Neural cell (in vitro differentiated cells): ENCODE measurements around the gene EXOC4. TPM values are rescaled to one million over a fixed set of nuclear protein-coding genes. Genes with fewer than 3 reads are reported as not detected.

Experiments used
- H2AFZ ChIP-seq: fragments of 200-600, 300-800 bp; sonication (generic), shearing (Covaris generic); 2 replicates; pipeline ENCODE4 v1.6.0; 2014; ENCODE audit warnings: low read depth, mild to moderate bottlenecking, antibody characterized with exemption, low read length, moderate library complexity
- H3F3A ChIP-seq: fragments of 200-600 bp; shearing (Covaris generic); 2 replicates; pipeline ENCODE4 v1.6.1; 2016; ENCODE audit warnings: mild to moderate bottlenecking, moderate library complexity, mixed read lengths, antibody characterized with exemption, low read length; ENCODE audit not compliant: insufficient read depth, poor library complexity, severe bottlenecking
- H3K27ac ChIP-seq: fragments of 200-600, 300-800 bp; sonication (generic), shearing (Covaris generic); 2 replicates; pipeline ENCODE4 v1.5.1; 2014; ENCODE audit warnings: mild to moderate bottlenecking, low read length, moderate library complexity
- H3K27me3 ChIP-seq: fragments of 300-800, 200-600 bp; sonication (generic), shearing (Covaris generic); 2 replicates; pipeline ENCODE4 v1.6.0; 2014; ENCODE audit warnings: mild to moderate bottlenecking, low read depth, low read length, moderate library complexity; ENCODE audit not compliant: insufficient read depth
- H3K36me3 ChIP-seq: fragments of 300-800, 200-600 bp; sonication (generic), shearing (Covaris generic); 2 replicates; pipeline ENCODE4 v1.5.1; 2014; ENCODE audit warnings: mild to moderate bottlenecking, antibody characterized with exemption, low read length, moderate library complexity; ENCODE audit not compliant: insufficient read depth
- H3K4me2 ChIP-seq: fragments of 300-800, 200-600 bp; sonication (generic), shearing (Covaris generic); 2 replicates; pipeline ENCODE4 v1.6.0; 2014; ENCODE audit warnings: mild to moderate bottlenecking, low read length
- H3K4me3 ChIP-seq: fragments of 300-800, 200-600 bp; sonication (generic), shearing (Covaris generic); 2 replicates; pipeline ENCODE4 v1.5.1; 2014; ENCODE audit warnings: mild to moderate bottlenecking, low read length, moderate library complexity
- H3K79me2 ChIP-seq: fragments of 200-600 bp; shearing (Covaris generic); replicated peaks from 2 replicates; pipeline ENCODE4 v1.6.0; 2014; ENCODE audit warnings: mild to moderate bottlenecking, low read length, moderate library complexity; ENCODE audit not compliant: insufficient read depth
- H3K9ac ChIP-seq: fragments of 300-800, 200-600 bp; sonication (generic), shearing (Covaris generic); 2 replicates; pipeline ENCODE4 v1.6.1; 2016; ENCODE audit warnings: mild to moderate bottlenecking, low read length, mixed read lengths
- H3K9me2 ChIP-seq: fragments of 200-600 bp; shearing (Covaris generic); 2 replicates; pipeline ENCODE4 v1.6.1; 2016; ENCODE audit warnings: mild to moderate bottlenecking, low read length, mixed read lengths; ENCODE audit not compliant: insufficient read depth
- H3K9me3 ChIP-seq: fragments of 200-600, 300-800 bp; sonication (generic), shearing (Covaris generic); 2 replicates; pipeline ENCODE4 v1.6.1; 2016; ENCODE audit warnings: mild to moderate bottlenecking, mixed run types, low read length, moderate library complexity, mixed read lengths
- H4K20me1 ChIP-seq: fragments of 200-600 bp; shearing (Covaris generic); 2 replicates; pipeline ENCODE4 v1.6.1; 2016; ENCODE audit warnings: mild to moderate bottlenecking, mixed run types; ENCODE audit not compliant: insufficient read depth
- EP300 ChIP-seq: fragments of 450-650 bp; conservative IDR thresholded peaks from 2 replicates; pipeline ENCODE4 v1.6.1; 2014; ENCODE audit warnings: antibody characterized with exemption, mild to moderate bottlenecking, moderate library complexity; ENCODE audit not compliant: poor library complexity, severe bottlenecking
- EZH2 ChIP-seq: fragments of 200-600, 300-800 bp; shearing (Covaris generic), sonication (generic); IDR thresholded peaks from 2 replicates; pipeline ENCODE4 v1.6.1; 2014; ENCODE audit warnings: antibody characterized with exemption, low read length, borderline replicate concordance, mild to moderate bottlenecking; ENCODE audit not compliant: insufficient read depth, poor library complexity, severe bottlenecking
- MXI1 ChIP-seq: fragments of 450-650 bp; conservative IDR thresholded peaks from 2 replicates; pipeline ENCODE4 v1.6.1; 2014; ENCODE audit warnings: antibody characterized with exemption, mild to moderate bottlenecking; ENCODE audit not compliant: poor library complexity, severe bottlenecking
- POLR2AphosphoS5 ChIP-seq: IDR thresholded peaks from 2 replicates; pipeline ENCODE4 v1.6.1; 2012
- RAD21 ChIP-seq: fragments of 450-650 bp; conservative IDR thresholded peaks from 2 replicates; pipeline ENCODE4 v1.6.1; 2014; ENCODE audit warnings: antibody characterized with exemption, mild to moderate bottlenecking, moderate library complexity
- SMC3 ChIP-seq: fragments of 450-650 bp; conservative IDR thresholded peaks from 2 replicates; pipeline ENCODE4 v1.6.1; 2014; ENCODE audit warnings: antibody characterized with exemption, mild to moderate bottlenecking, moderate library complexity; ENCODE audit not compliant: poor library complexity
- TAF1 ChIP-seq: IDR thresholded peaks from 2 replicates; pipeline ENCODE4 v1.6.1; 2012; ENCODE audit warnings: low read depth
- polyA plus RNA-seq: library from polyadenylated mRNA; depleted of rRNA; stranded (reverse); fragments of >200 nt; gene quantifications from 2 replicates; pipeline ENCODE4 v1.2.3, GENCODE V29; 2014
- TF ChIP-seq, protein P1 (sequence below): fragments of 450-650 bp; IDR thresholded peaks from 2 replicates; pipeline ENCODE4 v1.5.1; 2014; ENCODE audit warnings: antibody characterized with exemption, mild to moderate bottlenecking, moderate library complexity; ENCODE audit not compliant: poor library complexity, severe bottlenecking
- TF ChIP-seq, protein P2 (sequence below): IDR thresholded peaks from 2 replicates; pipeline ENCODE4 v1.6.1; 2012; ENCODE audit warnings: borderline replicate concordance

The EXOC4 gene
- polyA plus RNA-seq, 1 donor from 2014 or later = 36.5 TPM

DNA sequence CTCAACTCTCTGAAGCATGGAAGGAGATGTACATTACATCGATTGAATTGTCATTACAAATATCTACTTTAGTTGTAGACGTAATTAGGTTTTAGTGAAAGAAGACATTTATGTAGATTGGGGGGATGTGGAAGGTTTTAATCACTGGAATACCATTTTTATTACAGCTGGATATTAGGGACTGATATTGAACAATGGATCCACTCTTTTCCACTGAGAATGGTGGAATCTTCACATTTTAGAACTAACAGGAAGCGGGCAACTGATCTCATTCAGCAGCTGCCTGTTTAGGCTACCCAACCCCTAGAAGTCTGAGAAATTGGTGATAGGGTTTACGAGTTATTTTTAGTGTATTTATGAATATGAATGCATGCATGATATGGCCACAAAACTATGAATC lies 538.0 kb downstream of the EXOC4 start:
- Histone ChIP-seq H2AFZ (no peak overlapping the region), H4K20me1 (no peaks in the 10 kb centered on the region), H3K36me3 (no peaks in the 10 kb centered on the region), H3K27me3 (no peaks in the 10 kb centered on the region), H3F3A (no peaks in the 10 kb centered on the region), H3K27ac (no peak overlapping the region), H3K4me2 (no peak overlapping the region), H3K9me3 (no peaks in the 10 kb centered on the region), H3K4me3 (no peak overlapping the region), H3K79me2 (no peaks in the 10 kb centered on the region), H3K9ac (no peak overlapping the region), H3K9me2 (no peaks in the 10 kb centered on the region)
- TF ChIP-seq MXI1 (no peak), RAD21 (no peak), SMC3 (no peak), EZH2 (no peak), EP300 (no peak), TAF1 (no peak), POLR2AphosphoS5 (no peak)
- TF ChIP-seq, protein P1, sequence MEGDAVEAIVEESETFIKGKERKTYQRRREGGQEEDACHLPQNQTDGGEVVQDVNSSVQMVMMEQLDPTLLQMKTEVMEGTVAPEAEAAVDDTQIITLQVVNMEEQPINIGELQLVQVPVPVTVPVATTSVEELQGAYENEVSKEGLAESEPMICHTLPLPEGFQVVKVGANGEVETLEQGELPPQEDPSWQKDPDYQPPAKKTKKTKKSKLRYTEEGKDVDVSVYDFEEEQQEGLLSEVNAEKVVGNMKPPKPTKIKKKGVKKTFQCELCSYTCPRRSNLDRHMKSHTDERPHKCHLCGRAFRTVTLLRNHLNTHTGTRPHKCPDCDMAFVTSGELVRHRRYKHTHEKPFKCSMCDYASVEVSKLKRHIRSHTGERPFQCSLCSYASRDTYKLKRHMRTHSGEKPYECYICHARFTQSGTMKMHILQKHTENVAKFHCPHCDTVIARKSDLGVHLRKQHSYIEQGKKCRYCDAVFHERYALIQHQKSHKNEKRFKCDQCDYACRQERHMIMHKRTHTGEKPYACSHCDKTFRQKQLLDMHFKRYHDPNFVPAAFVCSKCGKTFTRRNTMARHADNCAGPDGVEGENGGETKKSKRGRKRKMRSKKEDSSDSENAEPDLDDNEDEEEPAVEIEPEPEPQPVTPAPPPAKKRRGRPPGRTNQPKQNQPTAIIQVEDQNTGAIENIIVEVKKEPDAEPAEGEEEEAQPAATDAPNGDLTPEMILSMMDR = no peak
- TF ChIP-seq, protein P2, sequence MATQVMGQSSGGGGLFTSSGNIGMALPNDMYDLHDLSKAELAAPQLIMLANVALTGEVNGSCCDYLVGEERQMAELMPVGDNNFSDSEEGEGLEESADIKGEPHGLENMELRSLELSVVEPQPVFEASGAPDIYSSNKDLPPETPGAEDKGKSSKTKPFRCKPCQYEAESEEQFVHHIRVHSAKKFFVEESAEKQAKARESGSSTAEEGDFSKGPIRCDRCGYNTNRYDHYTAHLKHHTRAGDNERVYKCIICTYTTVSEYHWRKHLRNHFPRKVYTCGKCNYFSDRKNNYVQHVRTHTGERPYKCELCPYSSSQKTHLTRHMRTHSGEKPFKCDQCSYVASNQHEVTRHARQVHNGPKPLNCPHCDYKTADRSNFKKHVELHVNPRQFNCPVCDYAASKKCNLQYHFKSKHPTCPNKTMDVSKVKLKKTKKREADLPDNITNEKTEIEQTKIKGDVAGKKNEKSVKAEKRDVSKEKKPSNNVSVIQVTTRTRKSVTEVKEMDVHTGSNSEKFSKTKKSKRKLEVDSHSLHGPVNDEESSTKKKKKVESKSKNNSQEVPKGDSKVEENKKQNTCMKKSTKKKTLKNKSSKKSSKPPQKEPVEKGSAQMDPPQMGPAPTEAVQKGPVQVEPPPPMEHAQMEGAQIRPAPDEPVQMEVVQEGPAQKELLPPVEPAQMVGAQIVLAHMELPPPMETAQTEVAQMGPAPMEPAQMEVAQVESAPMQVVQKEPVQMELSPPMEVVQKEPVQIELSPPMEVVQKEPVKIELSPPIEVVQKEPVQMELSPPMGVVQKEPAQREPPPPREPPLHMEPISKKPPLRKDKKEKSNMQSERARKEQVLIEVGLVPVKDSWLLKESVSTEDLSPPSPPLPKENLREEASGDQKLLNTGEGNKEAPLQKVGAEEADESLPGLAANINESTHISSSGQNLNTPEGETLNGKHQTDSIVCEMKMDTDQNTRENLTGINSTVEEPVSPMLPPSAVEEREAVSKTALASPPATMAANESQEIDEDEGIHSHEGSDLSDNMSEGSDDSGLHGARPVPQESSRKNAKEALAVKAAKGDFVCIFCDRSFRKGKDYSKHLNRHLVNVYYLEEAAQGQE = no peak

DNA sequence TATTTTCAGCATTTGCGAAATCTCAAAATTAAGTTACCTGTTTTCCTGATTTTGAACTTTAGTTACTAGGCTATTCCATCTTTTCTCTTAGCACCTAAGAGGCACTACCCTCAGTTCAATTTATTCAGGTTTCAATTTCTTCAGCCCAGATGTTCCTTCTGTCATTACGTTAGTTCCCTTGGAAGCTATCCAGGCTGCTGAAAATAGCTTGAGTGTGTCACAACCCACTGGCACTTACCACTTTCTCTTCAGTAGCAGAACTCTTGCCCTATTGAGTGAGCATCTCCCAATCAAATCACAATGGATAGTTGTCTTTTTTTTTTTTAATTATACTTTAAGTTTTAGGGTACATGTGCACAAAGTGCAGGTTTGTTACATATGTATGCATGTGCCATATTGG lies 541.6 kb downstream of the EXOC4 start:
- Histone ChIP-seq H3K36me3 (no peaks in the 10 kb centered on the region), H3K27ac (no peak overlapping the region), H3K9ac (no peak overlapping the region), H3K9me3 (no peaks in the 10 kb centered on the region), H3K4me2 (no peak overlapping the region), H4K20me1 (no peaks in the 10 kb centered on the region), H2AFZ (no peak overlapping the region), H3K9me2 (no peaks in the 10 kb centered on the region), H3K27me3 (no peaks in the 10 kb centered on the region), H3K79me2 (no peaks in the 10 kb centered on the region), H3K4me3 (no peak overlapping the region), H3F3A (no peaks in the 10 kb centered on the region)
- no peak for TF ChIP-seq TAF1
- TF ChIP-seq, protein P1 = no peak
- no peak for TF ChIP-seq EZH2
- TF ChIP-seq, protein P2 = no peak
- TF ChIP-seq RAD21 = no peak
- TF ChIP-seq POLR2AphosphoS5 = no peak
- TF ChIP-seq EP300 = no peak
- no peak for TF ChIP-seq SMC3
- TF ChIP-seq MXI1 = no peak
